Brain pericyte (primary cell): ENCODE measurements around the gene PEAK1.
"Not testable (repeated sequence)": the region's sequence is repeated elsewhere in the genome, so short reads cannot be mapped to it uniquely, and the experiment has no call there.

ENCODE experiments used
- DNase-seq: peaks from one replicate; pipeline ENCODE4 v3.0.0-alpha.2; 2012; ENCODE audit warnings: low read depth, low spot score

Gene PEAK1

DNA sequence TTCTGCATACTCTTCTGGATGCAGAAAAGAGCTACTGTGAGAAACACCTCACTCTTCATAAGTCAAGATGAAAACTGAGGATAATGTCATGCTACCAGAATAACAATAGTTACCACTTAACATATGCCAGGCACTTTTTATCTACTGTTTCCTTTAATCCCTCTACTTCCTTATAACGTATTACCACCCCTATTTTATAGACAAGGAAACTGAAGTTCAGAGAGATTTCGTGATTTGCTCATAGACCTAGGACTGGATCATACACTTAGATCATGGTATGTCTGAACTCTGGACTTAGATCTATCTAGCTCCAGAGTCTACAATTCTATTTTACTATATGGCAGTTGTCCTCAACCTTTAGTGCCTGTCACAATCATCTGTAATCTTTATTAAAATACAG, 193.3 kb downstream of the PEAK1 start:
- DNase-seq, result no peak

DNA sequence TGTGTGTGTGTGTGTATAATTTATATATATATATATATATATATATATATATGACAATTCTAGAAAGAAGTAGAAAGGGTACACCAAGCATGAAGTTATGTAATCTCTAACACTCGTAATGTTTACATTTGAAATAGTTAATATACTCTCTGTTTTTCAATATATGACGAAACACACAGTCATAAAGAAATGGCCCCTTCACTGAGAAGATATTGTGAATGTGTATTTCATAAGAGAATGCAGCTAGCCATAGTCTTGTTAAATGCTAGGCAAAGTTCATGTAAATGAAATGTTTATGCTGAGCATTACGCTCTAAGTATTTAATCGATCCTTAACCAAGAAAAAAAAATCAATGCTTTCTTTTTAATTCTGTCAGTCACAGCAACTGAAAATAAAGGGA, 194.3 kb downstream of the PEAK1 start:
- no peak for DNase-seq

DNA sequence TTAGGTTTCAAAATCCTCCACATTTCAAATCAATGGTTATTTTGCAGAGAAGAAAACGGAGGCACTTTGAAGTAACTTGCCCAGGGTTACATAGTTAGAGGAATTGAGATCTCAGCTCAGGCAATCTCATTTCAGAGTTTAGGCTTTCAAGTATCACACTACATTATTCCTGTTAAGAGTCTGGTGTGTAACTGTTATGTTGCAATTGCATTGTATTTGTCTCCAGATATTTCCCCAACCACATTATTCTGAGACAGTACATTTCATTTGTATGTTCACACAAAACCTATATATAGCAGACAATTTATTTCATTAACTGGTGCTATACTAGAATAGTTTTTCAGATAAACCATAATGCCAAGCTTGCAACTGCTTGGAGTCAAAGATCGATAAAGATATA, 194.8 kb downstream of the PEAK1 start:
- DNase-seq, result no peak

DNA sequence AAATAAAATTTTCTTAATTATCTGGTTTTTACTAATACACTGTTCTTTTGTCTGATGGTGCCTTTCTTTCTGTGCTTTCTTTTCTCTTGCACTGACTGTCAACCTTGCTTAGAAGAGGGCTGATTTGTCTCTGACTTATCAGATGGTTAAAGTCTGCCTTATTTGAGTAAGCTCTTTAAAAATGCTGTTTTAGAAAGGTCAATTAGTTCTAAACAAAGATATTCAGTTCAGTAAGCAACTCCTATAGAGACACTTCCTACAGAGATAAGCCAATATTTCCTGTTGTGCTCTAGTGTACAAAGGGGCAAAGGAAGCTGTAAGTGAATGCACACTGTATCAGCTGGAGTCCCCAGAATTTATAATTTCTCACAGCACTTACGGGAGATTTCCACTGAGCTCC, 195.6 kb downstream of the PEAK1 start:
- DNase-seq, result no peak

DNA sequence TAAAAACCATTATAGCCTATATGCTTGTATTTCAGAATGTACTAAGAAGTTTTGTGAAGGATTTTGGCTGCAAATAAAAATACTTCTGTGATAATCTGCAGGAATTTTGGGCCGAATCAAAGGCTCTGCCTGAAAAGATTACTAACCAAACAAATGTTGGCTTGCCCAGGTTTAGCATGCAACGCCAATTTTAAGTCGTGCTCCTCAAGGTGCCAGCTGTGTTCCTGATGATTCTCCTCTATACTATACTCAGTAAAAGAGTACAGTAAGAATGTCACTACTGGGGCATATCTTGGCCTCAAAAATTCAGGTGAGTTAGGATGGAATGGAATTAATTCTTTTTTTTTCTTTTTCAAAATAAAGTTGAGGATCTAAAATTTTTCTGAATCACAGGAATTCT, 198.2 kb downstream of the PEAK1 start:
- DNase-seq, result no peak

DNA sequence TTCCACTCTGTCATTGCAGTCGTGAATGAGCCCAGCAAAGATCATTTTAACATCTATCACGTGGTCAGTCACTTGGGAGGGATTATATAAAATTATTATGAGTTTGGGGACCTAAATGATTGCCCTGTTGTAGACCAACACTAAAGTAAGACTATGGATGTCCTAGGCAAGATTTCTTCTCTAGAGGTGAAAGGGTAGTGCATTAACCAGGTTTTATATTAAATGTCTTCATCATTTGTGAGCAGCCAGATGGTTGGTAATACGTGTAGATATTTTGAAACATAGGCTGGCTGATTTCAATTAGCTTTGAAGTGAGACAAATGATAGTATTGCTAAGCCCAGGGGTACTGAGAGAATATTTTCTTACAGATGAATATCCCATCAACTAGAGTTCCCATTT, 198.7 kb downstream of the PEAK1 start:
- DNase-seq, result no peak

DNA sequence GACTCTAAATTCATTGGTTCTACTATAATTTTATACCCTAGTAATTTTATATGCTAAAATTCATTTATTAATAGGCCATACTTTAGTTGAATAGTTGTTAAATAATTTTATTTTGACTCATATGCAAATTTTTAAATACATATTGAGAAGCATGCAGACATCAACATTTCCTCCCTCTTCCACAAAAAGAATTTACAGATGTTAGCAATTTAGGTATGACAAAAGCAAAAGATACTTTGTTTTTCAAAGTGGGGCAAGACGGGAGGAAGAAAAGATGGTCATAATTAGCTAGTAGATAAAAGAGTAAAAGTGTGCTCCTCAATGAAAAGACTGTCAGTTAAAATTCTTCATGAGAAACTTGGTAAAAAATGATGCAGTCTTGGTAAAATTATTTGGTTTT, 200.1 kb downstream of the PEAK1 start:
- DNase-seq, result no peak

DNA sequence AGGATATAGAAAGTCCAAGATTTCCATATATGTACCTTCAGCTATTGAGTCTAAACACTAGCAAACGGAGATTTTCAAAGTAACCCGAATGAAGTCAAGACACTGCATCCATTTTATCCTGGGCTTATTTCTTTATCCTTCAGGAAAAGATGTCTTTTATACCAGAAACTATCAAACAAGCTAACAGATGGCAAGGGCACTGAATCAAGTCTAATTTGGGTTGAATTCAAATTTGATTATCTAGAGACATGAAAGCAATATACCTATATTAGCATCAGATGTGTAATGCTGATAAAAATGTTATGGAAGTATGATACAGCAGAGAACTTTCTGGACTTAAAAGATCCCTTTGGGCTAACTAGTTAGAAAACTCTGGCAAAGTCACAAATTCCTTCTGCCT, 210.7 kb downstream of the PEAK1 start:
- DNase-seq, result no peak

DNA sequence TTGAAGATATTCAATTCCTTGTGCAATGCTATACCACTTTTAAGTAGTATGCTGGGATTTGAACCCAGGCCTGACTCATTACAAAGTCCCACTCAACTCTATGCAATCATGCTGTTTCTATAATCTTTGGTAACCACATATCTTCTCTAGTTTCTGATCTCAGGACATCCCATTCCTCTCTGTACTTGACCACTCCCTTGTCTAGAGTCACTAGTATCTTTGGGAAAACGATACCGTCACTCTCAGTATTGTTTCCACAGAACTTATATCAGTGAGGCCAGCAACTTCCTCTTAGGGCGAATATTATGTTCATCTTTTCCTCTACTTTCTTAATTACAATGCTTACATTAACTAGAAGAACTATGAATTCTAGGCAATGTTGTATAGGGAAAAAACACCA, 211.7 kb downstream of the PEAK1 start:
- no peak for DNase-seq

DNA sequence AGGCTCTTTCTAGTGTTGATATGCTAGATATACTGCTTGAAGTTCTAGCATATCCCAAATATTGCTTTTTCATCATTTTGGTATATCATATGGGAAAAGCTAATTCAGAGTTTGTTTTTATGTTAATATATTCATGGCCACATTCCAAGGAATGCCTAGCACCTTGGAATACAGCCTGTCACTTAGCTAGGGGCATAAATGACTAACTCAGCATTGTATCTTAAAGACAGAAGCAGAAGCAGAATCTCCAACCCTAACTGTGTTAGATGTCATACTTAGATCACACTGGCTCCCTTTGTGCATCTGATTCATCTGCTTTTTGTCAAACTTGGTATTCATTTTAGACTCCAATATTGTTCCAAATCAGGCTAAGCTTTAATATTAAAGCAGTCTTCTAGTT, 218.2 kb downstream of the PEAK1 start:
- no peak for DNase-seq

DNA sequence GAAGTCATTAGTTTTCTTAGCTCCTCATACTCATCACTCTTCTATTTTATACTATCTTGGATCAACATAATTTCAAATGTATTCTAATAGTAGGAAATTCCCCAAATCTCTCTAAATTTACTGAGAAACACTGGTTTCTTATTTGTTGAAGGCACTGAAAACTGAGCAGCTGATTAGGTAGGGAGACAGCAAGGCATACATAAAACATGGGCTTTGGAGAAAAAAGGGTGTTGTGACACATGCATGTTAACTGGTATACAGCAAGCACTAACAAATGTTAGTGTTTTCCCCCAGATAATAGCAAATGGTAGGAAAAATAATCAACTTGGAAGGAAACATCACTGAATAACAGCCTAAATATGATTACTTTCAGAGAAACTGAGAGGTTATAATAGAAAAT, 223.5 kb downstream of the PEAK1 start:
- DNase-seq, result no peak

DNA sequence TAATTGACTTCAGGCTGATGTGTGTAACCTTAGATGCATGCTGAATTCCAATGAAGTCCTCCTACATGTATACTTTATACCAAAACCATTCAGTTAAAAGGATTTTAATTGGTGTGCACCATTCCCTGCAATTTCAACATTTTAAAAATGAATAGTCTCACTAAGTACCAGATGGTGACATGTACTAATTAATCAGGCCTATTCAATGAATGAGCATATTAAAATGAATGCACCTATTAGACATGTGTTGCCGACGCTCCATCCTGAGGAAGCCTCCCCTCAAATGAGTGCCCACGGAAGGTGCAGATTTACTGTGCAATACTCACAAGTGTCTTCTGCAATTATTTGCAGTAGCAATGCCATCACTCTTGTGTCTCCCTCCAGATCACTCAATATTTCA, 224.3 kb downstream of the PEAK1 start:
- DNase-seq, result no peak

DNA sequence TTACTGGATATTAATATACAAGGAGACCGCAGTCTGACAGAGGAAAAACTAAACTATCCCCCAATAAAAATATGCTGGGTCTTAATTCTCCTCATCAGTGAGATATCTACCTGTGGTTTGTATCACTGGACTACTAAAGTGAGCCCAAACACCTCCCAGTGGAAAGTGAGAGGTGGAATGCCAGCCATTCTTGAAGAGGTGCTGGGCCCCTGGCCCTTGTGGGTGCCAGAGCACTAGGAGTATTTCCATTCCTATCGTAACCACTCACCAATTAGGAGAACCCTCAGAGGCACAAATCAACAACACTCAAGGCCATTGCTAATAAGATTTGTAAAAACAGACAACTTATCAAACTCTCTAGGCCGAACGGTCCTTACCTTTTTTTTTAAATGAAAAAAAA, 227.5 kb downstream of the PEAK1 start:
- DNase-seq, result no peak

DNA sequence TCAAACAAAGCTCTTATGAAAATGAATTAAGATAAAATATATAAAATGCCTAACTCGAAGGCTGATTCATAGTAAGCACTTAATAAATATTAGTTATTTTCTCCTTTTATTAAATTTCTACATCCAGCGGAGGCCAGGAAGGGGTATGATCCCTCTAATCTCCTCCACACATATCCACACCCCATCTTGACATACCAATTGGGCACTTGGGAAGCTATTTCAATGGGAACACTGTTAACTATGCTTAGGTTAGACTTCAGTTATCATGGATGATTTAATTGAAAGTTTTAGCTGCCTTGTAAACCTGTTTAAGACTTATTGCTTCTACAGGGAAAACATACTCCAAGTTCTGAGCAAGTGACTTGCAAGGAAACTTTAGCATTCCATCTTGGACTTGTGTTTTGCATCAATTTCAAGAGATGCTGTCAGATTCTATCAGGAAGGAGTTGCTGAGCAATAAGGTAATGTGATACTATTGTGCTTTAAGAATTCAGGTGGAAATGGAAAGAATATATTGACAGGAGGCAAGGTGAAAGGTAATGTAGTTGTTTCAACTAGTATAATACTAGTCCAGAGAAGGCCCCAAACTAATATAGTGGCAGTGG, 228.6 kb downstream of the PEAK1 start:
- no peak for DNase-seq

DNA sequence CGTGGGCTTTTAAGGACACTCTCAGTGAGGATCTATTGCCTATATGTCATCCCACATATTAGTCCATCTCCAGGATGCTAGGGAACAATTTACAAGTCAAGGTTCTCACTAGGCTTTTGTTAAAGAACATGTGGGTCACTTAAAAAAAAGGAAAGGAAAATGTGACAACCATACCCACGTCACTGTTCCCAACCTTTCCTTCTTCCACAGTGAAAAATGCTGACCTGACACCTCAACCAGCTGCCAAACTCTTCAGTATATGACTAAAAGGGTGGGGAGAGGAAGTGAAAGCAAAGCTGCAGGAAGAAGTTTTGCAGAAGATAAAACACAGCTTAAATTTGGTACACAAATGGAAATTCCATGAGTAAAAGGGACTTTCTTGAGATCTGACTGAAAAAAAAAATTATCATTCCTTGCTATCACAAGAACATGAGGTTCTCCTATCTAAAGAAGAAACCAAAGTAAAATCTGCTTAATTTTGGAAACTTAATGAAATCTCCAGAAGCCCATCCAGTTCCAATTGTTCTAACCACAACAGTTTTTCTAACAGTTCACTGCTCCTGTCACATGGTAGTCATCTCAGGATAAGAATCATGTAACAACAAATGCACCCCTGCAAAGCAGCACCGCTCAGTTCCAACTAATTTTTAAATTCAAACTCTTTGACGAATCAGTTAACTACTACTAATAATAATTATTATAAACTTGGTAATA, 232.0 kb downstream of the PEAK1 start:
- DNase-seq, result no peak

DNA sequence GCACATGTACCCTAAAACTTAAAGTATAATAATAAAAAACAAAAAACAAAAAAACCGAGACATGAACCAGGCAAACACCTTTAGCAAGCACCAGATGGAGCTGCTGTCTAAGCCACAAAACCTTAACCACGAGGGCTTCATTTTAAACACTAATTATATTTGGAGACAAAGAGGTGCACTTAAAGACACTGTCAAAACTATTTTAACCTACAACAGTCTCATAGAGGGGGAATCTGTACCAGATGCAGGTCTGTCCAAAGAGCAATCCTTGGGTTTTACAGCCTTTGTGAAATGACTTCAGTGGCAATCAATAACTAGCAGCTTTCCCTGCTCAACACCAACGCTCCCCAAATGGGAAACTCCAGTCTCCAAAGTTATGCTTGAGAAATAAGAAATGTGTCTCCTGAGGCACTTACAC, 233.3 kb downstream of the PEAK1 start:
- DNase-seq, result no peak

DNA sequence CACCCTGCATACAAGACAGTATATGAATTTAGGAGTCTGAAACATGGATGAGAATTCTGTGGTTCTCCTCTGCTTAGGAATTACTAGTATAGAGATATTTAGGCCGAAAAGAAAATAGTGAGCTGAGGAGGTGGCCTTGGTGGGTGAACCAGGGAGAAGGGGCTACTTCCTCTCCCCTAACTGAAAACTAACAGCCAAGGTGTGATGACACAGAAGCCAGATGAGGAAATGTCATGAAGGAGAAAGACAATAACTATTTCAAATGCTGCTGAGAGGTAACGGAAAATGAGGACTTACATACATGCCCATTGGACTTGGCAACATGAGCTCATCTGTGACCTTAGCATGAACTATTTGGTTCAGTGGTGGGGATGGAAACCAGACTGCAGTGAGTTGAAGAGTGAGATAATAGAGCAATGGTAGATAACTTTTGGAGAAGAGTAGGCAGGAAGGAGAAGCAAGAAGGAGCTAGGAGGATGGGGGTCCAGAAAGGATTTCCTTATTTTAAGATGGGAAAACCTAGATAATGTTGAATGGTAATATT, 234.6 kb downstream of the PEAK1 start:
- no peak for DNase-seq

DNA sequence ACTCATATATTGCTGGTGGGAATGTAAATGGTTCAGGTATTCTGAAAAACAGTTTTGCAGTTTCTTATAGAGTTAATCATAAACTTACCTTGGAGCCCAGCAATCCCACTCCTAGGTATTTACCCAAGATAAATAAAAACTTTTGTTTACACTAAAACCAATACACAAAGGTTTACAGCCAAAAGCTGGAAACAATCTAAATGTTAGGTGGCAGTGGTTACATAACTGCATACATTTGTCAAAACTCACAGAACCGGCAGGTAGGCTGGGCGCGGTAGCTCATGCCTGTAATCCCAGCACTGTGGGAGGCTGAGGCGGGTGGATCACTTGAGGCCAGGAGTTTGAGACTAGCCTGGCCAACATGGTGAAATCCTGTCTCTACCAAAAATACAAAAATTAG, 235.6 kb downstream of the PEAK1 start:
- not testable (repeated sequence) for DNase-seq

DNA sequence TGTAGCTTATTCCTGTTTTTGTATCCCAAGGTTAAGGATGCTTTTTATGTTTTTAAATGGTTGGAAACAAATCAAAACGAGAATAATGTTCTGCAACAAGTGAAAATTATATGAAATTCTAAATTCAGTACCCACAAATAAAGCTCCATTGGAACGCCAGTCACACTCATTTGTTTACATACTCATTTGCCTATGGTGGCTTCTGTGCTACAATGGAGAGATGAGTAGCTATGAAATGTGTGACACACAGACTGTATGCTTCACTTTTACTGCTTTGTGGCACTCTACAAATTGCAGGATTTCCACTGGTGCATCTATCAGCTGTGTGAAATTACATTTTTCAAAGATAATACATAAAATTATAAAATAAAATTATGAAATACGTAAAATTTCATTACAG, 236.8 kb downstream of the PEAK1 start:
- no peak for DNase-seq

DNA sequence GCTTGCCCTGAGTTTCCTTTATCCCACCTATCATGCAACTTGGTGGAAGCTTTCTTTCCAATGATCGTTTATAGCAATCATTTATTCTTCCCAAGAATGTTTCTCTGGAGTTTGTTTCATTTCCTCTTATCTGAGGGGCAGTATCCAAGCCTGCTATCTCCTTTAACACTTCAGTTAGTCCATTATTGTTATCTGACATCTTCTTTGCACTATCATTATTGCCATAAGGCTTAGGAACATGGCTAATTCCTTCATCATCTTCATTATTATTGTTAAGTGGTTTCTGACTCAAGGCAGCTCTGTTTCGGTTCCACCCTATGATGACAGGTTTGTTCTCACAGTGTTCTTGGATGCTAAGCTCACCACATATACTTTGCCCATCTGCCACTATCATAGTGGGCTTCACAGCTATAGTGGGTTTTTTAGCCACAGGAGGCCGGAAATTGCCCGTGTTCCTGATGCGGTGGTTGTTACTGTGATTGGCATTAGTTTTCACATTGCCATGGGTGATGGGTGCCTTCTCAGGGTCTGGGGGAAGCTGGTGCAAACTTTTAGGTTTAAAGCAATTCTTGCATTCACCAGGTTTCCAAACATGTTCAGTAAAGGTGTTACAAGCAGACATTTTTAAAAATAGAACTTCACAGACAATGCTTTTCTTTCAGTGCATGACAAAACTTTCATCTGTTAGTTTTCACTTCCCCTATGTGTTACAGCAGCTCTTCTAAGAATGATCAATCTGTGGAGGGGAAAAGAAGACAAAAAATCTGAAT, 238.4 kb downstream of the PEAK1 start:
- DNase-seq, result no peak

DNA sequence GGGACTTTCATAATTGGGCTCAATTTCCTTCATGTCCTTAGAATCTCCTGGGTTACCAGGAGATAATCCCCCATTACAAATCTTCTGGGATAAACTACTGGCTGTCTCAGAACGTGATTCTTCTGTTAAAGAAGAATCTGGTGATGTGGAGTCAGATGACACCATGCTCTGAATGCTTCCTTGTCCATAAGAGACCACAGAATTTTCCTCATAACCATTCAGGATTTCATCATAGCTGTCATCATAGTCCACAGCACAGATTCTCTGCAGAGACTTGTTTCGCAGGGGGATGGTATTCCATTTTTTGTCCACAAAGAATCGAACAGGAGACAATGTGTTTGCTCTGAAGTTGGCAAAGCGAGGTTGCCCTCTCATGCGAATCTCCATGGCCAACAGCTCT, 239.1 kb downstream of the PEAK1 start:
- DNase-seq, result no peak

DNA sequence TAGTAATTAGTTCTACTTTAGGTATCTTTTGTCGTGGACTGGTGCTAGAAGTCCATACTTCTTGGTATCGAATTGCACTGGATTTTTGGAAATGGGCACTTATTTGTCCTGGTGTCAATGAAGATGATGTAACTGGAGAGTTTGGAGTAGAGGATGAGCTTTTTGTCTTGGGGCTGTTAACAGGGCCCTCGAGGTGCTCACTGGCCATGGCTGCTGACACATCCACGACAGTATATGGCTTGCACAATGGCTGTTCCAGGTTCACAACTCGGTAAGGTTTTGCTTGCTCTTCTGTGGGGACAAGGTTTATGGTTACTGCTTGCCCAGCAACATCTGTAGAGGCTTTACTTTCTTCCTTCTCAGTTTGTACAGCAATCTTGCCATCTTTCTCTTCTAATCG, 239.6 kb downstream of the PEAK1 start:
- no peak for DNase-seq

DNA sequence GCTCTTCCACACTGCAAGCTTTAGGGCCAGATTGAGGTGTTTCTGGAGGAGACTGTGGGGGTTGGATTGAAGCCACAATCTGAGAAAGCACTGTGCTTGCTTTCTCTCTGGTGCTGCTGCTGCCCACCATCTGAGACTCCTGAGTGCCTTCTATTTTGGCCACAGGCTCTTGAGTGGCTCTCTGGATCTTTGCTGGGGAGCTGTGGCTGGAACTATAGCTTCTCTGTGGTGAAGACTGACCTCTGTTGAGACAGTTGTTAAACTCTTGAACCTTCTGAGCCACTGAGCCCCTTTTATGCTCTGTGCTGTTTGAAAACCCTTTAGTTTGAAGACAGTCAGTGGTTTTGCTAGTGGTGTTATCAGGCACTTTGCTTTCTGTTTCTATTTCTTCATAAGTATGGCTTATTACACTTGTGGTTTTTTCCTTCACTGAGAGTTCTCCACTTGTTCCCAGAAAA, 240.3 kb downstream of the PEAK1 start:
- no peak for DNase-seq
